Lung (tissue), 12 donors: ENCODE measurements around the gene CPO. TPM values are rescaled to one million over a fixed set of nuclear protein-coding genes. Genes with fewer than 3 reads are reported as not detected.

Experiments
- ATAC-seq: fragments of 200-7000 bp; cut with Tn5 transposase; one replicate; pipeline ENCODE4 v1.9.1; 2020; ENCODE audit warnings: moderate number of reproducible peaks; ENCODE audit not compliant: insufficient read depth, low FRiP score
- DNase-seq, 3 donors: peaks; one replicate each; pipeline ENCODE4 v3.0.0-alpha.2; 2013 to 2017
- H3K27ac ChIP-seq, 2 donors: one replicate each; pipeline ENCODE4 v1.5.1; 2013; ENCODE audit warnings: mild to moderate bottlenecking in 2 of 2, moderate library complexity in 2 of 2, control low read depth in 1 of 2, inconsistent platforms in 1 of 2, low read depth in 1 of 2, low read length in 1 of 2
- H3K27me3 ChIP-seq, 3 donors: one replicate each; pipeline ENCODE4 v1.5.1; 2013; ENCODE audit warnings: low read length in 2 of 3; ENCODE audit not compliant: control insufficient read depth in 3 of 3, insufficient read depth in 3 of 3
- H3K36me3 ChIP-seq, 4 donors: one replicate each; pipeline ENCODE4 v1.5.1; 2013; ENCODE audit warnings: low read length in 4 of 4, mild to moderate bottlenecking in 1 of 4, moderate library complexity in 1 of 4; ENCODE audit not compliant: control insufficient read depth in 4 of 4, insufficient read depth in 4 of 4
- H3K4me1 ChIP-seq, 5 donors: one replicate each; pipeline ENCODE4 v1.5.1; 2013; ENCODE audit warnings: low read length in 5 of 5, mild to moderate bottlenecking in 2 of 5, moderate library complexity in 1 of 5; ENCODE audit not compliant: control insufficient read depth in 5 of 5, insufficient read depth in 5 of 5
- H3K4me3 ChIP-seq: one replicate; pipeline ENCODE4 v1.5.1; 2013; ENCODE audit warnings: mild to moderate bottlenecking, control low read depth, moderate library complexity
- H3K9ac ChIP-seq, 2 donors: one replicate each; pipeline ENCODE4 v1.5.1; 2013; ENCODE audit warnings: low read length in 2 of 2, control low read depth in 1 of 2; ENCODE audit not compliant: insufficient read depth in 1 of 2
- H3K9me3 ChIP-seq, 4 donors: one replicate each; pipeline ENCODE4 v1.5.1; 2013; ENCODE audit warnings: low read length in 3 of 4, mild to moderate bottlenecking in 1 of 4, moderate library complexity in 1 of 4; ENCODE audit not compliant: control insufficient read depth in 4 of 4, insufficient read depth in 3 of 4
- CTCF ChIP-seq: IDR thresholded peaks from 2 replicates; pipeline ENCODE4 v1.5.1; 2012; ENCODE audit warnings: mild to moderate bottlenecking; ENCODE audit errors: control extremely low read depth, extremely low read depth
- WGBS, 2 donors: extraction: QIAGEN DNeasy Blood & Tissue Kit; methylation state at CpG; one replicate each; pipeline ENCODE4 v1.1.7; 2013; 5-methylcytosine and 5-hydroxymethylcytosine counted together
- polyA plus RNA-seq, 2 donors: library from polyadenylated mRNA; stranded (reverse); fragments of 200-250 nt; gene quantifications; one replicate each; pipeline ENCODE4 v1.2.1, GENCODE V29; 2013
- total RNA-seq, 2 donors: library from RNA; depleted of rRNA in 1 of 2; stranded (reverse); fragments of >200 nt in 1 of 2; gene quantifications; one replicate each; pipeline ENCODE4 v1.2.1, GENCODE V29; 2014 to 2021
- donor health status: control.
- donor health status: control.
- donor health status: Bipolar disorder and iron deficiency.
- donor health status: healthy.
- donor health status: DM: yes; HTN: yes; CAD: no.

Gene CPO
- total and polyA plus RNA-seq, 4 donors, result 0.07 to 0.20 (median 0.14) TPM; not detected in 1

DNA sequence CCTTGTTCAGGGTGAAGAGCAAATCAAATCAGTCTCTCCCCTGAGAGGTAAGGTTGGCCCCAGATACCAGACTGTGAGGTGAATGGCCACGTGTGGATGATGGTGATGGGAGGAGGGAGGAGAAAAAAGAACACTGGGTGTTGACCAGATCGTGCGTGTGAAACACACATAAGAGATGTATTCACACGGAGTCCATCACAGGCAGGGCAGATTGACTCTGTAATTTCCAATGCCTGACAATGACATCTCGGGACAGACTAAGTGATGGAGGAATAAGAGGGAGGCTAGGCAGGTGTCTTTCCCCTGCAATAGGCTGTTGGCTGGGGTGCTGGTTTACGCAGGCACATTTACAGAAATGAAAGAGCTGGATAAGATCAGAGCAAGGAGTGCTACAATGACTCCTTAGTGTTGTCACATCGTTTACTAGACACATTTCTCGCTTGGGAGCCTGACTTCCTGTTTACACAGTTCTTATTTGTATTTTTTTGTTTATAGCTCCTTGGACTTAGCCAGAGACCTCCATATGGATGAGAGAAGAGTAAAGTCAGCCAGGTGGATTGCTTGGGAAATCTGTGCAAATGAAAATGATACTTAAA is 43.1 kb downstream of the CPO start:
- Histone ChIP-seq H3K27me3 (no peaks in the 10 kb centered on the region), H3K9ac (no peak overlapping the region), H3K36me3 (no peaks in the 10 kb centered on the region), H3K9me3 (no peaks in the 10 kb centered on the region), H3K27ac (peak overlapping the region in 1 of 2 donors; percentile 11), H3K4me1 (peaks cover 0 to 8% (median 2%) of the 10 kb centered on the region in 5 donors), H3K4me3 (no peak overlapping the region)
- no peak for DNase-seq
- 50 to 56% methylated on average over 8 of the region's 8 CpGs for WGBS, 2 donors
- TF ChIP-seq CTCF, result no peak
- ATAC-seq, result no peak

DNA sequence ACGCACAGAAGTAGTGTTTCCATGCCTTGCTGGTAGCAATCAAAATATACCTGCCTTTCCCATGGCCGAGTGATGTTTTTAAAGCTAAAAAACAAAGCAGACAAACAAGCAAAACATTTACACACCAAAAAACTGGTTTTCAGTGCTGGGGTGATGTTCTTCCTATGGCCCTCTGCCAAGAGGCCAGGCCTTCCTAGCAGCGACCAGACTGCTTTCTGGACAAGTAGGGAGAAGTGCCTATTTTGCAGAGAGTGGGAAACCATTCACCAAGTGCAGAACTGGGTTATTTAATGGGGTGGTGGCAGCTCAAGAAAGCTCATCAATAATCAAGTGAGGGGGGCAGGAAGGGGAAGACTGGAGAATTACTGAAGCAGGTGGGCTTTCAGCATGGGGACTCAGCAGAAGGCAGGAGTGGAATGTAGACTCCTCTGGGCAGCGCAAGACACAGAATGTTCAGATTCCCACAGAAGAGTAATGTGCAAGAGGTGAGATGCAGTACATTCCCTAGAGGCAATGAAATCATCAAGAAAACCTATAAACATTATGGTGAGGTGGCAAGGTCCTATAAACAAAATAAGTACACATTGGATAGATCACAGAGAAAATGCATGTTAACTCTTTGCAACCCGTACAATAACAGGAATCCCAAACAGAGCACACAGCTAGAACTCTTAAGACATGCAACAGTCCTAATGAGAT is 44.0 kb downstream of the CPO start:
- ATAC-seq, result no peak

GRCh38 chr2:206984206-206984605 is 44.9 kb downstream of the CPO start:
- Histone ChIP-seq H3K36me3 (no peaks in the 10 kb centered on the region), H3K27ac (no peak overlapping the region), H3K27me3 (no peaks in the 10 kb centered on the region), H3K9ac (no peak overlapping the region), H3K9me3 (no peaks in the 10 kb centered on the region), H3K4me3 (no peak overlapping the region), H3K4me1 (peaks cover 0 to 8% (median 4%) of the 10 kb centered on the region in 5 donors)
- DNase-seq, result no peak
- no peak for ATAC-seq
- 63 to 81% methylated on average over 4 of the region's 4 CpGs for WGBS, 2 donors
- no peak for TF ChIP-seq CTCF

More for the DNA sequence above, 44.0 kb downstream of the CPO start:
- no peak overlapping the region for H3K4me3 ChIP-seq
- peak in 1 of 3 donors; percentile 40 for DNase-seq
- H3K9ac ChIP-seq, result no peak overlapping the region
- no peaks in the 10 kb centered on the region for H3K27me3 ChIP-seq
- no peak overlapping the region for H3K27ac ChIP-seq
- no peaks in the 10 kb centered on the region for H3K9me3 ChIP-seq
- 63 to 67% methylated on average over 5 of the region's 5 CpGs for WGBS, 2 donors
- H3K4me1 ChIP-seq, result peaks cover 0 to 8% (median 2%) of the 10 kb centered on the region in 5 donors
- no peaks in the 10 kb centered on the region for H3K36me3 ChIP-seq
- no peak for TF ChIP-seq CTCF
